Endothelial cell of umbilical vein (primary cell): ENCODE measurements around the gene SENP6.

Experiments used
- CTCF ChIP-seq, 2 donors: IDR thresholded peaks; 1 replicate in 1 of 2; 2 replicates in 1 of 2; pipeline ENCODE4 v1.5.1; 2011; ENCODE audit warnings: low read length in 2 of 2, mild to moderate bottlenecking in 2 of 2, moderate library complexity in 2 of 2, control low read depth in 1 of 2, inconsistent platforms in 1 of 2, low read depth in 1 of 2; ENCODE audit not compliant: insufficient read depth in 1 of 2; ENCODE audit errors: extremely low read depth in 1 of 2
- FOS ChIP-seq: IDR thresholded peaks from 2 replicates; pipeline ENCODE4 v1.6.1; 2011; ENCODE audit warnings: mild to moderate bottlenecking, low read length, moderate library complexity, borderline replicate concordance; ENCODE audit not compliant: insufficient read depth
- GATA2 ChIP-seq: IDR thresholded peaks from 2 replicates; pipeline ENCODE4 v1.7.0; 2011; ENCODE audit warnings: low read depth, mild to moderate bottlenecking, moderate library complexity, mixed read lengths, low read length; ENCODE audit not compliant: insufficient read length, insufficient read depth
- POLR2A ChIP-seq: IDR thresholded peaks from 2 replicates; pipeline ENCODE4 v1.6.1; 2012; ENCODE audit warnings: low read depth, mild to moderate bottlenecking, control low read depth, low read length

GRCh38 chr6:75556240-75556639 is 45.4 kb upstream of the SENP6 start:
- TF ChIP-seq CTCF (IDR thresholded peaks at IDR 0.05; ENCODE audit: extremely low read depth in 1 of 2, insufficient read depth in 1 of 2, low read depth in 1 of 2, low read length in 2 of 2) (no peak), GATA2 (no peak), POLR2A (no peak), FOS (no peak)
